Stimulated activated CD8-positive, alpha-beta memory T cell treated with anti-CD3 and anti-CD28 coated beads, Interleukin-4, amount 100 ng/mL, for 24 hours (primary cell): ENCODE measurements around the gene ADAMTS15.

ENCODE experiments used
- DNase-seq: peaks from one replicate; pipeline ENCODE4 v3.0.0-alpha.2; 2020; ENCODE audit warnings: low read depth

Gene ADAMTS15

DNA sequence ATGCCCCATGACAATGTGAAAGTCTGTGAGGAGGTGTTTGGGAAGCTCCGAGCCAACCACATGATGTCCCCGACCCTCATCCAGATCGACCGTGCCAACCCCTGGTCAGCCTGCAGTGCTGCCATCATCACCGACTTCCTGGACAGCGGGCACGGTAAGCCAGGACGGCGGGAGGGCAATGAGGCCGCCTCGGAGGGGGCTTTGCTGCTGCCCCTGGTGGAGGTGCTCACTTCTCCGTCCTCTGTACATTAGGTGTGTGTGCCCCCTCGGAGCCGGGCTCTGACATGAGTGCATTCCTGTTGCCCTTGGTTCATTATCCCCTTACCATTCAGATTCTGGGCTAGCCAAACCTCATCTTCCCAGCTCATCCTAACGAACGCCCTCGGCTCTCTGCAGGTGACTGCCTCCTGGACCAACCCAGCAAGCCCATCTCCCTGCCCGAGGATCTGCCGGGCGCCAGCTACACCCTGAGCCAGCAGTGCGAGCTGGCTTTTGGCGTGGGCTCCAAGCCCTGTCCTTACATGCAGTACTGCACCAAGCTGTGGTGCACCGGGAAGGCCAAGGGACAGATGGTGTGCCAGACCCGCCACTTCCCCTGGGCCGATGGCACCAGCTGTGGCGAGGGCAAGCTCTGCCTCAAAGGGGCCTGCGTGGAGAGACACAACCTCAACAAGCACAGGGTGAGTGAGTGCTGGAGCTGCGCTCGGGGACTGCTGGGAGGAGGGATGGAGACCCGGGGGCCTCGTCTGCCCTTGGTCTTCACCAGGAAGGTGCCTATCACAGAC lies 13.8 kb downstream of the ADAMTS15 start:
- no peak for DNase-seq

DNA sequence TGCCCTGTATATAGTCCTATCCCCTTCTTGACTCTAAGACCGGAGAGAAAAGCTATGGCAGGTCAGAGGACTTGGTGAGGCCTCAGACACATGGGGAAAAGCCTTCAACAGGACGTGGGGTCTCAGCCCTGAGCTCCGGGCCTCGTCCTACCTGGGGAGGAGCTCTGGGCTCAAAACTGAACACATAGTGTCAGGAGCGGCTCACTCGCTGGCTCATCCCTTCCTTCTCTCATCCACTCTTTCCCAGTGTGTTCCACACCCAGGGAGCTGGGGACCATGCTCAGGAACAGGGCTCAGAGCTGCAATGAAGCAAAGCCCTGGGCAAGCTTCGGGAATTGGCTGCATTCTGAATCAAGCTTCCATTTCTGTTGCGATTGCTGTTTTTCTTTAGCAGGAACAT lies 14.5 kb downstream of the ADAMTS15 start:
- no peak for DNase-seq

DNA sequence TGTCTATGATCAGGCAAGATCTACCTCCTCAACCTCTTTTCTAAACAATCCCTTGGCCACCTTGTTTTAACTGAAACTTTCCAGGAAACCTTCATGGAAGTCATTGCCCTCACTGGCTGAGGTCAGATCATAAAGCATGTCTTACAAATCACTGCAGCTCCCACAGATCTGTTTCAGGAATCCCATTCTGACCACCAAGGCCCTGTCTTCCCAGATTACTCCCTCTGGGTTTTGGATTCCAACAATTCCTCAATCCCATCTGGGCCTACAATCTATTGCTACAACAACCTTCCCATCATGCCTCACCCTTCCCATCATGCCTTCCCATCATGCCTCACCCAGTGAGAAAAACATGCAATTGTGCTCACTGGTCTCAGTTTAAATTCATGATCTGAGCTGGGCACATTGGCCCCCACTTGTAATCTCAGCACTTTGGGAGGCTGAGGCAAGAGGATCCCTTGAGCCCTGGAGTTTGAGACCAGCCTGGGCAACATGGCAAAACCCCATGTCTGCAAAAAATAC lies 15.9 kb downstream of the ADAMTS15 start:
- DNase-seq: no peak

DNA sequence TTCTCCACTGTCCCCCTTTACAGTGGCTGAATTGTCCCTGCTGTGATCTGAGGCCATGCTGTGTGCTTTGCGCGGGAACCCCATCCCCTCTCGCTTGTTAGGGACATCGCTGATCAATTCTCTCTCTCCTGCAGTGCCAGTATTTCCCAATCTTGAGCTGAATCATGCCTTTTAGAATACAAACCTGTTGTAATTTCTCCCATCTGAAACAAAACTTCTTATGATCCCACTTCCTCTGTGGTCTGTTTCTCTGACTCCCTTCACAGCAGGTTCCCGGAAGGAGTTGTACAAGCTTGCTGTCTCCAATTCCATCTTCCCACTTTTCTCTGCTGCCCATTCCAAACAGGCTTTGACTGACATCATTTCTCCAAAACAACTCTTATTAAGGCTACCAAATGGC lies 16.8 kb downstream of the ADAMTS15 start:
- no peak for DNase-seq

DNA sequence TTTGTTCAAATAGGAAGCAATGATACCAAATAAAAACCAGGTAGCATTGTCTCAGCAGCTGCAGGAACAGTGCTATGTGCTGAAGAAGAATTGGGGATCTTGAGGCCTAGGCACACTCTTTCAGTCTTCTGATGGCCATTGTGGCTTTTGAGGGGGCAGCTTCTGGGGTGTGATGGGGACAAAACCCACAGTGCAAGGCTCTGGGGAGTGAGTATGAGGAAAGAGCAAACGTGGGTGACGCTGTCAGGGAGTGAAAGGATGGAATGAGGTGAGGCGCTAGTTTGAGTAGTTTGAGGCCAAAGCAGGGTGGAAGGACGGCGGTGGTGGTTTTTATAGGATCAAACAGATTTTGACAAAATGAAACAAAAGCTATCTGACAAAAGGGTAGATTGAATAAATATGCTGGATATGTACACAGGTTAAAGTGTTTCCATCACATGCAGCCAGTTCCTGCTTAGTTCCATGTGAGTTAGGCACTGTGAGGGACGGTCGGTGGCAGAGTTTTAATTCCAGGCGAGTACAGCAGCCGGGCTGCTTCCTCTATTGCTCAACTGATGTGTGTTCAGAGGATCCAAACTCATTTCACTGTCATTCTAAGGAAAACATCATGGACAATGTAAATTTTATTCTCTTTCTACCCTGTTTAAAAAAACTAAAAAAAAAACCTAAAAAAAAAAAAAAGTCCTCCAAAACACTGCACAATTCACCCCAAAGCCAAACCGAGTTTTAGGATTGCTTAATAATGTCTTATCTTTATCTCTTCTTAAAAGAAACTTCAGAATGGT lies 18.9 kb downstream of the ADAMTS15 start:
- no peak for DNase-seq

DNA sequence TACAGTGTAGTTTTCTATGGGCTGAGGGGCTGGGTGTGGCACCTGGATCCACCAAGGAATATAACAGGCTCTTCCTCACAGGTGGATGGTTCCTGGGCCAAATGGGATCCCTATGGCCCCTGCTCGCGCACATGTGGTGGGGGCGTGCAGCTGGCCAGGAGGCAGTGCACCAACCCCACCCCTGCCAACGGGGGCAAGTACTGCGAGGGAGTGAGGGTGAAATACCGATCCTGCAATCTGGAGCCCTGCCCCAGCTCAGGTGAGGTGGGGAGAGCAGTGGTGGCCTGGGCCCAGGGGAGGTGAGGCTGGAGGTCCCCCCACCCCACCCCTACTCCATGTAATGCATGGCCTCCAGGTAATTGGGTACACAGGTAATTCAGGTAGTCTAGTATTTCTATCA lies 20.7 kb downstream of the ADAMTS15 start:
- DNase-seq: no peak

DNA sequence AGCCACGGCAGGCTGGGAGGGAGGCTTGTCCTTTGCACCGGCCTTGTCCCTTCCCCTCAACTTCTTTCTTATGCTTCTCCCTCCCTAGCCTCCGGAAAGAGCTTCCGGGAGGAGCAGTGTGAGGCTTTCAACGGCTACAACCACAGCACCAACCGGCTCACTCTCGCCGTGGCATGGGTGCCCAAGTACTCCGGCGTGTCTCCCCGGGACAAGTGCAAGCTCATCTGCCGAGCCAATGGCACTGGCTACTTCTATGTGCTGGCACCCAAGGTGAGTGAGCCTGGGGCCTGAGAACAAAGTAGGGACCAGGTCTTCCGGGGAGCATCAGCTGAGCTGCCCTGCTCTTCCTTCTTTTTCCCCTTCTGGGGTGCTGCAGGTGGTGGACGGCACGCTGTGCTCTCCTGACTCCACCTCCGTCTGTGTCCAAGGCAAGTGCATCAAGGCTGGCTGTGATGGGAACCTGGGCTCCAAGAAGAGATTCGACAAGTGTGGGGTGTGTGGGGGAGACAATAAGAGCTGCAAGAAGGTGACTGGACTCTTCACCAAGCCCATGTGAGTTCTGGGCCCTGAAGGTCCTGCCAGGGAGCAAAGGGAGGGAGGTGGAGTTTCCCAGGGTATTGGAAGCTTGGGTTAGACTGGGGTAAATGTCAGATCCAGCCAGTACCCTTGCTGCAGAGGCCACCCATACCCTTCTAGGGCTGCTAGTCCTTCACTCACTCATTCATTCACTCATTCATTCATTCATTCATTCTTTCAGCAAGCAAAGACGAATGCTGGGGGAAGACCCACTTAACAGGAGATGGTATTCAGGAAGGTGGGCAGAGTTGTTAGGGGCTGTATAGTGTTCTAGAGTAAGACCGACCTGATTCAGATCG lies 22.6 kb downstream of the ADAMTS15 start:
- DNase-seq: no peak

DNA sequence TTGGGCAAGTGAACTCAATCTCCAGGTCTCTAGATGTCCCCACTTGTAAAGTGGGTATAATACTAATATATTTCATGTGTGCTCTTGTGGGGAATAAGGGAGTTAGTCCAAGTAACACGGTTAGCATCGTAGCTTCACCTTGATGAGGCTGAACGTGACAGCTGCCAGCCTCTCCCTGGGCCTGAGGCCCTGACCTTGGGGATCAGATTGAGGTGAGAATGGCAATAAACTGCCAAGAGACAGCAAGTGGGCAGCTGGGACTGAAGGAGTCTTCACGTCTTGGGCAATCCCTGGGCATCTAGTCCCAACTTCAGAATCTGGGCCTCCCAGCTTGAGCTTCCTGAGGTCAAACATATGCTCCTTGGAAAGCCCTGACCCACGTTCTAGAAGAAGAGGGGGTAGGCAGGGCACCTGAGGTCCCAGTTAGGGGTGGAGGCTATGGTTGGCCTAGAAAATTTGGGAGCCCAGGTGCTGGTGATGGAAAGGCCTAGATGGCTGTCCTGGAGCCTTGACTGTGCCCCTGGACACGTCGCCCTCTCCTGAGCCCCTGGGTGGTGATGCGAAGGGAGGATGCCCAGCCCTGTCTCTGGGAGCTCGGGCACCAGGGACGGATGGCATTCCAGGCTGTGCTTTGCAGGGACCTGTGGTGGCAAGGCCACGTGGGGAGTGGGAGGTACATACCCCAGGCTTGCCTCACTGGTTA lies 23.4 kb downstream of the ADAMTS15 start:
- no peak for DNase-seq

DNA sequence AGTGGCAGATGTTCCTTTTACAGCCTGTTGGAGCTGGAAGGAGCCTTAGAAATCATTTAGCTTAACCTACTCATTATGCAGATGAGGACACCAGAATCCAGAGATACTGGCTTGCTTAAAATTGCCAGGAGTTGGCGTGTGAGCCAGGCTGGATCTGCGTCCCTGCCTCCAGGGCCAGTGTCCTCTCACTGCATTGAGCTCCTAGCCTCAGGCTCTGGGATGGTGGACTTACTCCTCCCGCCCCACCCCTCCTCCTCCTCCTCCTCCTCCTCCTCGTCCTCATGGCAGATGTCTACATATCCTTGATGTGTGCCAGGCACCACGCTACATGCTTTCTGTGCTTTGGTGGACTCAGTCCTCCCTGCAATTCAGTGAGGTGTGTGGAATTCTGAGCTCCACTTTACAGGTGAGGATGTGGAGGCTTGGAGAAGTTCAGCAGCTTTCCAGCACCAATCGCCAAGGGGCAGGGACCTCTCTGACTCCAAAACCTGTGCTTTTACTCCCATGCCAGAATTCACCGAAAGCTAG lies 24.1 kb downstream of the ADAMTS15 start:
- no peak for DNase-seq

DNA sequence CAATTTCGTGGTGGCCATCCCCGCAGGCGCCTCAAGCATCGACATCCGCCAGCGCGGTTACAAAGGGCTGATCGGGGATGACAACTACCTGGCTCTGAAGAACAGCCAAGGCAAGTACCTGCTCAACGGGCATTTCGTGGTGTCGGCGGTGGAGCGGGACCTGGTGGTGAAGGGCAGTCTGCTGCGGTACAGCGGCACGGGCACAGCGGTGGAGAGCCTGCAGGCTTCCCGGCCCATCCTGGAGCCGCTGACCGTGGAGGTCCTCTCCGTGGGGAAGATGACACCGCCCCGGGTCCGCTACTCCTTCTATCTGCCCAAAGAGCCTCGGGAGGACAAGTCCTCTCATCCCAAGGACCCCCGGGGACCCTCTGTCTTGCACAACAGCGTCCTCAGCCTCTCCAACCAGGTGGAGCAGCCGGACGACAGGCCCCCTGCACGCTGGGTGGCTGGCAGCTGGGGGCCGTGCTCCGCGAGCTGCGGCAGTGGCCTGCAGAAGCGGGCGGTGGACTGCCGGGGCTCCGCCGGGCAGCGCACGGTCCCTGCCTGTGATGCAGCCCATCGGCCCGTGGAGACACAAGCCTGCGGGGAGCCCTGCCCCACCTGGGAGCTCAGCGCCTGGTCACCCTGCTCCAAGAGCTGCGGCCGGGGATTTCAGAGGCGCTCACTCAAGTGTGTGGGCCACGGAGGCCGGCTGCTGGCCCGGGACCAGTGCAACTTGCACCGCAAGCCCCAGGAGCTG lies 24.8 kb downstream of the ADAMTS15 start:
- no peak for DNase-seq

DNA sequence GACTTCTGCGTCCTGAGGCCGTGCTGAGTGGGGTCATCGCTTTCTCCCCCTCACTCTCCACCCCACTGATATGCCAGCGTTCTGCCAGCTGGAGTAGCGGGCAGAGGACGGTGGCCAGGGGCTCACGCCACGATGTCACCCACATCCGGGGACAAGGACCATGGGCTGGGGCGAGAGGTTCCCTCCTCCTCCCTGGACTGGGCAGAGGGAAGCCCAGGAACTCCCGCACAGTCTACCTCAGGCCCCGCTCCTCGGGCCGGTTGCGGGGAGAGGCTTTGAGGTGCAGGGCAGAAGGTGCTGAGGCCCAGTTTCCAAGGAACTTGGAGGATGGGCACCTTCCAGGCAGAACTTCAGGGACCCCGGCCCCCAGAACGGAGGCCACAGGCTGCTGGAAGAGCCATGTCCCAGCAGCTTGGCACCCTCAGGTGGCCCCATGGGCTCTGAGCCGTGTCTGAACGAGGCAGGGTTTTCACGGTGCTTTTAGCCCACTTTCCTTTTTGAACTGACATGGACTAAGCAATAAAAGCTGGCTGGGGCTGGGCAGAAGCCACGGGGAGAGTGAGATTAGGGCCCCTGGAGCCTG lies 25.4 kb downstream of the ADAMTS15 start:
- DNase-seq: no peak

DNA sequence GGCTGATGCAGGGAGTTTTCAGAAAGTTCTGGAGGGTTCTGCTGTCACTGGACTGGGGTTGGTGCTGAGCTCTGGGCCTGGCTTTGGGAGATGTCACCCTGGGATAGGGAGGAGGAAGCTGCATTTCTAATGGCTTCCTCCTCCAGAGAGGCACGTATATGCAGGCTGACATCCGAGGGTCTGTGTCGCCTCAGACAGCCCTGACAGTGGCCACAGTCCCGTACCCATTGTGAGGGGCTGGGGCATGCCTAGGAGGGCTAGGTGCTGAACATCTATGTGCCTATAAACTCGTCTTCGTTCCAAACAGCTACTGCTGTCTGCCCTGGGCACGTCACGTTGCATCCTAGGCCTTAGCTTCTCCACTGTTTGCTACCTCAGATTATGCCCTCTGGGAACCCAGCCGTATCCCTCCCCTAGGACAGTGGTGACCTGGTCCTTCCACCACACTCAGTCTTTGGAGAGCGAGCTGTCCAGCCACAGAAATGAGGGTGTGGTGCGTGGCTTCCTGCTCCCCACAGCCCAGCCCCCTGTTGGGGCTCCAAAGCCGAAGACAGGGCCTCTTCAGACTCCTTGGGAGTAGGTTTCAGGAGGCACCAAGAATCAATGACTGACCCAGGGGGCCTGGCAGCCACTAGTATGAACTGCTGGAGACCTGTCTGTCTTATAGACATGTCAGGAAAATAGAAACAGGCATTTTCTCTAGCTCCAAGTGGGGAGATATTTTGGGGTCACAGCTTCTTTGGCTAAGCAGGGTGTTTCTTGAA lies 26.4 kb downstream of the ADAMTS15 start:
- no peak for DNase-seq

DNA sequence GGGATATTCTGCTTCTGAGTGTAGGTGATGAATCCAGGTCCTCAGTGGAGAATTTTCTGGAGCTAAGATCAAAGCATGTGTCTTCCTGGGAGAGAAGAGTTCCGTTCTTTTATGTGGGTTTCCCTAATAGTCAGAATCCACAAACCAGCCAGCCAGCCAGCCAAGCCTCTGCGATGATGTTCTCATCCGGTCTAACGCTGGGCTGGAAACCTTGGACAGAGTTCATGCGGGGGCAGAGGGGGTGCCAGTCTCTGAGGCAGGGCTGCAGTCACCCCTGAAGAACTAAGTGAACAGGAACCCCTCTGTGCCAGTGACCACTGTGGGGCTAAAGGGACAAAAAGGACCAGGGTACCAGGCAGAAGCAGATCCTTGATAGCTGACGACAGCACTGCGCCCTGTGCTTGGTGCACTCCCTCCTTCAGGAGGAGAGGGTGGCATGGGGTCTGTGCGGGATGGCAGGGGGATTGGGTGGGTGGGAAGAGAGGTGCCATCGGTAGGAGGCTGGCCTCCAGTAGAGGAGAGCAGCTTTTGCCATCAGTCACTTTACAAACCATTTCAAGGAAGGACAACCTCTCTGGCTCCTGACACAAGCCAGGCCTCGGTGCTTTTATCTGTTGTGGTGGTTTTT lies 27.1 kb downstream of the ADAMTS15 start:
- no peak for DNase-seq

DNA sequence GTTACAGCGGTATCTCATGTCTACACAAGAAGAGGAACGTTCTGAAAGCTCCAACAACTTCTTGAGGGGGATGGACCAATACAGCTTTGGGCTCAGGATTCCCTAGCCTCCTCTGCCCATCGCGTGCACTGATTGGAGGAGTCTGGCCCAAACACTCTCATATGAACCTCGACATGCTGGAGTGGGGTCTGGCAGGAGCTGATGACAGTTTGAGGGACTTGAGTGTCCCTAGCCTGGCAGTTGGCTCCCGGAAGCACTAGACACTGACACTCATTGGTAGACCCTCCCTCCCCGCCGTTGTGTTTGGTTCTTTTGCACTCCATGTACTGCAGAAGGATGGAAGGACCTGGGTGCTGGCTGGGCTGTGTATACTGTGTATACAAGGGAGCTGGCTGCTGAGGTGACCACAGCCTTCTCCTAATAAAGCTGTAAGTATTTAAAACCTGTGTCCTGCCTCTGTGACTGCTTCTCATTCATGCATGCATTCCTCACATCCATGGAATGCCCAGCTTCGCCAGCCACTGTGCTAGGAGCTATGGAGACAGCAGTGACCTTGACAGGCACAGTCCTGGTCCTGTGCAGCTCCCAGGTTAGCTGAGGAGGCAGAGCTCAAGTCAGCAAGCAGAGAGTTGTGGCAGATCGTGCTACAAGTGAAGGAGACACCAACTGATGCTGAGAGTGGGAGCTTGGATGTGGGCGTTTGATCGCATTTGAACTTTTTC lies 27.9 kb downstream of the ADAMTS15 start:
- no peak for DNase-seq

DNA sequence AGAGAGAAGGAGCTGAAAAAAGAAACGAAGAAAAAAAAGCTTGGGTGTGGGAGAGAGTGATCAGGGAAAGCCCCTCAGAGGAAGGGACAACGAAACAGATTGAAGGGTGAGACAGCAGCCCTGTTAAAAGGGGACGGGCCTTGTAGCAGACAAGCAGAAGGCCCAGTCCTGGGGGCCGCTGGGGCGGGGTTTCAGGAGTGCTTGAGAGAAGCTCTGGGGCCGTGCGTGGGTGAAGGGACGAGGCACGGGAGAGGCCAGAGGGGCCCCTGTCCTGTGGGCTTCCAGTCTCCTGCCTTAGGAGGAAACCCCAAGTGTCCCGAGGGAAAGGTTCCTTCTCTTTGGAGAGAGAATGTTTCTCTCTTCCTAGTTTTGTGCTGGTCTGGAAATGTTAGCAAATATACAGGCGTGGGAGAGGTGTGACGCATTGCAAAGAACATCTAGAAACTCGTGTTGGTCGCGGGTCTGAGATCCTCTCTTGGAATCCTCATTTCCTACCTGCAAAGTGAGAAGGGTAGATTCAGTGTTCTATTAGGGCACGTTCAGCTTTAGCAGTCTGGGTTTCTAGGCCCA lies 28.6 kb downstream of the ADAMTS15 start:
- no peak for DNase-seq

DNA sequence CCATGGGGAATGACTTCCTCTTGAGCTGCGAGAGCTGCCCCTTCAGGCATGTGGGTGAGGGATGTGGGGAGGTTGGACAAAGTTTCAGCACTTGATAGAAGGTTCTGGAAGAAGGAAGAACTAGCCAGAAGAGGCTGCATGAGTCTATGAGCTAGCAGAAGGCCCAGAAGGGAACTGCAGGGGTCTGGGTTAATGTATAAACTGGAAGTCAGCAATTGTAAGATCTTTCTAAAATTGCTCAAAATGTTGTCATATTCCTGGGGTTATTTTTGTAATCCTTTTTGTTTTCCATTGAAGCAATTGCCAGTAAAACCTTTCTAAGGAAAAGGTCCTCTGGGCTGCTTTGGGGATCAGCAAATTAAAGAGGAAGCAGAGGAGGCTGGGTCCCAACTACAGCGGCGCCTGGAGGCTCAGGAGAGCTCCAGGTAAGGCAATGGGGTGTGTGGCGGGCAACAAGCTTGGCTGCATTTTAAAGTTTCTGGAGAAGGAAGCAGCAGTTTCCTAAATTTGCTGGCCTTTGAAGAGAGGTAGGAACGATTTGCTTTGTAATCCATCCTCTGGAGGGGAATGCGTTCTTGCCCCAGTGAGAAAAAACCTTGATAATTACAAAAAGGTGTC lies 29.2 kb downstream of the ADAMTS15 start:
- DNase-seq: no peak

DNA sequence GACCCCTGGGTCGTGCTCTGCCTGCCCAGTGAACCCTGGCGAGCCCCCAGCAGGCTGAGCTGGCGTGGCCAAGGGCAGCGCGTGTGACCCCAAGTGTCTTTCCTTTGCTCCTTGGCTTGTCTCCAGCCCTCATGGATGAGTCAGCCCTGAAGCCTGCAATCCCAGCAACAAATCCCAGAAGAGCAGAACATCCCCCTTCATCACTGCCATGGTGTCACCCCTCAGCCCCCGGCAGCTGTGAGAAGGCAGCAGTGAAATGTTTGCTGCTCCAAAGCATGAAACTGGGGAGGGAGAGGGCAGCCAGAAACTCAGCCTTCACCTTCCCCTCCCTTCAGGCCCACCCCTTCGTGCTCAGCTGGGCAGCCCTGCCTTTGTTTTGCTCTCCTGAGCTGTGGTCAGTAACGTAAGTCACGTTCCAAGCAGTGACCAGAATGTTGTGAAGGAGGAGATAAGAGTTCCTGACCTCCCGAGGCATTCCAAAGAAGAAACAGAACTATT lies 29.8 kb downstream of the ADAMTS15 start:
- no peak for DNase-seq
